ENCODE measurements around the gene SPOCK1. TPM values are rescaled to one million over a fixed set of nuclear protein-coding genes. Genes with fewer than 3 reads are reported as not detected.
A peak's percentile ranks its signal among the peaks of the same experiment; 100 is the strongest.

The SPOCK1 gene
- total and polyA plus RNA-seq, 2 of the 4 experiments (the other 2 are of a cell fraction) = 5.0 to 20.3 TPM

DNA sequence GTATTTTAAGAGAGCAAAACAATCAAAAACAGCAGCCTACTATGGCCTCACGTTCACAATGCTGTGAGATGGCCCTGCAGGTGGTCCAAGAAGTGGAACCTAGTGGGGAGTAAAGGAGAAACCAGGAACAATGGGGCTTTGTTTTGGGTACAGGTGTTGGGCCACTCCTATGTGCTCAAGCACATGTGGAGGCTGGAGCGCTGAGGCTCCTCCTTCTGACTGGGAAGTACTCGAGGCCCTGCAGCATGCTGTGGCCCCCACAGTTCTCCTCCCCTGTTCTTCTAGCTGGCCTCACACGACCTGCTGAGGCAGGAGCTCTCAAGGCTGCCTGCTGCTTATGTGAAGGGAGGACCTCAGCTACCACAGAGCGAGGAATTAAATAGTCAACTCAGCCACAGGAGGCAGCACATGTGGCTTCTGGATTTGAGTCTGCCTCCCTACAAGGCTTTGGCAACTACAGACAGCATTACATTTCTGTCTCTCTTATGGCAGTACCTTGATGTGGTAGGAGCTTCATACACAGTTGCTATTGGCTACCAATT, 482.3 kb downstream of the SPOCK1 start:
- in situ Hi-C loops (cut with MboI; ENCODE audit: low sequenced_read_pairs) (no loop called here), intact Hi-C loops (cut with micrococcal nuclease) (no loop called here), dilution Hi-C loops (cut with HindIII; ENCODE audit: low sequenced_read_pairs, unreplicated experiment) (no loop called here)
- no CpG with 5 or more reads among the region's 5 CpGs for WGBS, 2 experiments (ENCODE audit: extremely low coverage in 2 of 2, insufficient read length in 1 of 2)
- Histone ChIP-seq H2BK20ac (ENCODE audit: low read depth, low read length) (no peak overlapping the region), H3K4me2 (ENCODE audit: low read depth, low read length) (no peak overlapping the region), H3K4me3 (ENCODE audit: insufficient read depth, low read depth, low read length) (no peak overlapping the region), H3K9ac (ENCODE audit: low read depth, low read length) (no peak overlapping the region), H3K27ac (ENCODE audit: insufficient read depth, low read length) (no peak overlapping the region), H2BK5ac (ENCODE audit: low read depth, low read length, poor library complexity, severe bottlenecking) (no peak overlapping the region), H4K91ac (ENCODE audit: insufficient read depth, low read depth, low read length) (no peak overlapping the region), H3K9me3 (ENCODE audit: control insufficient read depth, insufficient read depth, low read length) (no peaks in the 10 kb centered on the region), H3K18ac (ENCODE audit: low read depth, low read length) (no peak overlapping the region), H4K20me1 (ENCODE audit: insufficient read depth, low read length) (no peaks in the 10 kb centered on the region), H3K4ac (ENCODE audit: low read depth, low read length) (no peak overlapping the region), H2BK15ac (ENCODE audit: low read depth, low read length) (no peak overlapping the region), H3K9me1 (ENCODE audit: insufficient read depth, low read length) (no peaks in the 10 kb centered on the region), H4K5ac (ENCODE audit: low read depth, low read length) (no peak overlapping the region), H3K79me1 (ENCODE audit: low read depth in 1 of 2, low read length in 2 of 2) (no peaks in the 10 kb centered on the region), H2BK120ac (ENCODE audit: low read depth, low read length) (no peak overlapping the region), H2AFZ (replicated peaks; ENCODE audit: low read length, poor library complexity) (peak overlapping the region; percentile 24), H3K14ac (replicated peaks; ENCODE audit: low read depth, low read length) (no peak overlapping the region), H2AK9ac (replicated peaks; ENCODE audit: low read depth, low read length, poor library complexity) (no peak overlapping the region), H3K23ac (ENCODE audit: low read depth, low read length) (no peak overlapping the region), H2AK5ac (ENCODE audit: low read depth, low read length) (no peak overlapping the region), H3K56ac (ENCODE audit: extremely low read depth, insufficient read depth, low read length) (no peak overlapping the region), H4K8ac (ENCODE audit: low read depth in 2 of 2, low read length in 2 of 2) (no peak overlapping the region), H3K27me3 (ENCODE audit: control insufficient read depth, insufficient read depth, low read length) (no peaks in the 10 kb centered on the region), H3K4me1 (ENCODE audit: control insufficient read depth, insufficient read depth, low read length) (no peaks in the 10 kb centered on the region), H3K36me3 (ENCODE audit: control insufficient read depth, insufficient read depth, low read length) (no peaks in the 10 kb centered on the region)
- ChIA-PET CTCF (no interaction called here), POLR2A (ENCODE audit: unreplicated experiment) (no interaction called here)
- TF ChIP-seq FOS (IDR thresholded peaks at IDR 0.05; ENCODE audit: low read depth, low read length) (no peak), POLR2A (IDR thresholded peaks at IDR 0.05; ENCODE audit: low read depth, low read length) (no peak), BHLHE40 (IDR thresholded peaks at IDR 0.05; ENCODE audit: low read depth, low read length) (no peak), MAFK (IDR thresholded peaks at IDR 0.05; ENCODE audit: low read depth, low read length) (no peak), RFX5 (IDR thresholded peaks at IDR 0.05; ENCODE audit: low read depth, low read length) (no peak), MXI1 (IDR thresholded peaks at IDR 0.05; ENCODE audit: borderline replicate concordance, low read depth, low read length) (no peak), NFE2L2 (IDR thresholded peaks at IDR 0.05; ENCODE audit: low read depth, low read length) (no peak), MAZ (IDR thresholded peaks at IDR 0.05; ENCODE audit: borderline replicate concordance, low read depth, low read length) (no peak), SMC3 (IDR thresholded peaks at IDR 0.05; ENCODE audit: low read depth, low read length) (no peak)
- TF ChIP-seq, protein P1, sequence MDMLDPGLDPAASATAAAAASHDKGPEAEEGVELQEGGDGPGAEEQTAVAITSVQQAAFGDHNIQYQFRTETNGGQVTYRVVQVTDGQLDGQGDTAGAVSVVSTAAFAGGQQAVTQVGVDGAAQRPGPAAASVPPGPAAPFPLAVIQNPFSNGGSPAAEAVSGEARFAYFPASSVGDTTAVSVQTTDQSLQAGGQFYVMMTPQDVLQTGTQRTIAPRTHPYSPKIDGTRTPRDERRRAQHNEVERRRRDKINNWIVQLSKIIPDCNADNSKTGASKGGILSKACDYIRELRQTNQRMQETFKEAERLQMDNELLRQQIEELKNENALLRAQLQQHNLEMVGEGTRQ (IDR thresholded peaks at IDR 0.05; ENCODE audit: low read depth, low read length) = no peak
- TF ChIP-seq, protein P2, sequence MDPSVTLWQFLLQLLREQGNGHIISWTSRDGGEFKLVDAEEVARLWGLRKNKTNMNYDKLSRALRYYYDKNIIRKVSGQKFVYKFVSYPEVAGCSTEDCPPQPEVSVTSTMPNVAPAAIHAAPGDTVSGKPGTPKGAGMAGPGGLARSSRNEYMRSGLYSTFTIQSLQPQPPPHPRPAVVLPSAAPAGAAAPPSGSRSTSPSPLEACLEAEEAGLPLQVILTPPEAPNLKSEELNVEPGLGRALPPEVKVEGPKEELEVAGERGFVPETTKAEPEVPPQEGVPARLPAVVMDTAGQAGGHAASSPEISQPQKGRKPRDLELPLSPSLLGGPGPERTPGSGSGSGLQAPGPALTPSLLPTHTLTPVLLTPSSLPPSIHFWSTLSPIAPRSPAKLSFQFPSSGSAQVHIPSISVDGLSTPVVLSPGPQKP (IDR thresholded peaks at IDR 0.05; ENCODE audit: borderline replicate concordance, low read depth, low read length) = no peak
- ATAC-seq (ENCODE audit: low read depth) (no peak), DNase-seq (no peak)
- BruUV-seq (replicated peaks) = no TSS peak

Data from IMR-90 (cell line).